AG10803 (cell line): ENCODE results near the gene GNAI1.

Experiments
- DNase-seq: peaks from one replicate; pipeline ENCODE4 v3.0.0; 2010; ENCODE audit warnings: low read depth
- H3K4me3 ChIP-seq: 2 replicates; pipeline ENCODE4 v1.5.1; 2011; ENCODE audit warnings: mild to moderate bottlenecking, low read length, control low read depth
- CTCF ChIP-seq: conservative IDR thresholded peaks from 2 replicates; pipeline ENCODE4 v1.5.1; 2011; ENCODE audit warnings: mild to moderate bottlenecking, low read length, control low read depth, inconsistent platforms

The GNAI1 gene

GRCh38 chr7:80232979-80233724, 98.5 kb downstream of the GNAI1 start:
- no peak overlapping the region for H3K4me3 ChIP-seq
- DNase-seq = no peak
- no peak for TF ChIP-seq CTCF

GRCh38 chr7:80235334-80235733, 100.7 kb downstream of the GNAI1 start:
- no peak for DNase-seq
- H3K4me3 ChIP-seq = no peak overlapping the region
- TF ChIP-seq CTCF = no peak

GRCh38 chr7:80236681-80237080, 102.0 kb downstream of the GNAI1 start:
- TF ChIP-seq CTCF = no peak
- no peak for DNase-seq
- no peak overlapping the region for H3K4me3 ChIP-seq

- H3K4me3 ChIP-seq = no peak overlapping the region
- no peak for DNase-seq
- TF ChIP-seq CTCF = no peak
Observed at GRCh38 chr7:80240265-80241025, 105.8 kb downstream of the GNAI1 start.

GRCh38 chr7:80241671-80242070, 107.0 kb downstream of the GNAI1 start:
- no peak for DNase-seq
- H3K4me3 ChIP-seq = no peak overlapping the region
- no peak for TF ChIP-seq CTCF

- H3K4me3 ChIP-seq = no peak overlapping the region
- TF ChIP-seq CTCF = no peak
- DNase-seq = peak; percentile 17
Observed at GRCh38 chr7:80243425-80243824, 108.8 kb downstream of the GNAI1 start.
